GM12875 (cell line): ENCODE measurements around the gene SHD.

Source experiments
- H3K4me3 ChIP-seq: one replicate; pipeline ENCODE4 v1.5.1; 2011; ENCODE audit warnings: low read depth, low read length, control low read depth
- CTCF ChIP-seq: IDR thresholded peaks from 2 replicates; pipeline ENCODE4 v1.5.1; 2011; ENCODE audit warnings: low read depth, mild to moderate bottlenecking, control low read depth, inconsistent platforms, low read length, moderate library complexity, borderline replicate concordance; ENCODE audit not compliant: insufficient read depth

The SHD gene

GRCh38 chr19:4326215-4326836 is 47.3 kb downstream of the SHD start:
- TF ChIP-seq CTCF = no peak
- H3K4me3 ChIP-seq = no peak overlapping the region

- TF ChIP-seq CTCF = no peak
- H3K4me3 ChIP-seq = no peak overlapping the region
Measured at GRCh38 chr19:4326837-4327251, 47.8 kb downstream of the SHD start.

GRCh38 chr19:4327252-4327876 is 48.3 kb downstream of the SHD start:
- H3K4me3 ChIP-seq = no peak overlapping the region
- TF ChIP-seq CTCF = no peak

- no peak overlapping the region for H3K4me3 ChIP-seq
- TF ChIP-seq CTCF = no peak
Measured at GRCh38 chr19:4327877-4328242, 48.8 kb downstream of the SHD start.

GRCh38 chr19:4328243-4328990 is 49.4 kb downstream of the SHD start:
- no peak for TF ChIP-seq CTCF
- peak overlapping the region; percentile 37 for H3K4me3 ChIP-seq

GRCh38 chr19:4328991-4329681 is 50.1 kb downstream of the SHD start:
- peak overlapping the region; percentile 37 for H3K4me3 ChIP-seq

- no peak overlapping the region for H3K4me3 ChIP-seq
- TF ChIP-seq CTCF = no peak
Measured at GRCh38 chr19:4329858-4330257, 50.8 kb downstream of the SHD start.
